Liver (tissue), 9 donors: ENCODE data around the gene ERMP1. TPM values are rescaled to one million over a fixed set of nuclear protein-coding genes. Genes with fewer than 3 reads are reported as not detected.

Source experiments
- DNase-seq: peaks from one replicate; pipeline ENCODE4 v3.0.0-alpha.2; 2017; ENCODE audit warnings: low spot score
- H3K27ac ChIP-seq, 2 donors: one replicate each; pipeline ENCODE4 v1.7.0; 2013; ENCODE audit warnings: inconsistent platforms in 2 of 2, low read length in 2 of 2, control low read depth in 1 of 2, low read depth in 1 of 2, mild to moderate bottlenecking in 1 of 2
- H3K27me3 ChIP-seq, 4 donors: one replicate each; pipeline versions ENCODE4 v1.6.1 to v1.7.0; 2013; ENCODE audit warnings: low read length in 3 of 4, inconsistent platforms in 1 of 4, mild to moderate bottlenecking in 1 of 4, moderate library complexity in 1 of 4; ENCODE audit not compliant: control insufficient read depth in 4 of 4, insufficient read depth in 4 of 4
- H3K36me3 ChIP-seq, 4 donors: one replicate each; pipeline versions ENCODE4 v1.6.1 to v1.7.0; 2013; ENCODE audit warnings: low read length in 3 of 4, mild to moderate bottlenecking in 3 of 4, low read depth in 1 of 4, moderate library complexity in 1 of 4; ENCODE audit not compliant: control insufficient read depth in 4 of 4, insufficient read depth in 3 of 4
- H3K4me1 ChIP-seq, 4 donors: one replicate each; pipeline versions ENCODE4 v1.6.1 to v1.7.0; 2013; ENCODE audit warnings: low read length in 3 of 4, mild to moderate bottlenecking in 3 of 4, moderate library complexity in 1 of 4; ENCODE audit not compliant: control insufficient read depth in 4 of 4, insufficient read depth in 4 of 4
- H3K4me3 ChIP-seq, 3 donors: one replicate each; pipeline versions ENCODE4 v1.6.1 to v1.7.0; 2013; ENCODE audit warnings: low read length in 3 of 3, control low read depth in 1 of 3, low read depth in 1 of 3, mild to moderate bottlenecking in 1 of 3
- H3K9ac ChIP-seq, 2 donors: one replicate each; pipeline ENCODE4 v1.7.0; 2013; ENCODE audit warnings: low read length in 2 of 2, mild to moderate bottlenecking in 2 of 2, moderate library complexity in 2 of 2, control low read depth in 1 of 2, low read depth in 1 of 2
- H3K9me3 ChIP-seq, 4 donors: one replicate each; pipeline versions ENCODE4 v1.6.1 to v1.7.0; 2013; ENCODE audit warnings: low read length in 3 of 4; ENCODE audit not compliant: control insufficient read depth in 4 of 4
- EGR1 ChIP-seq, 2 donors: IDR thresholded peaks; 2 replicates each; pipeline ENCODE4 v1.6.1; 2016 to 2018; ENCODE audit warnings: antibody characterized with exemption in 2 of 2, low read depth in 2 of 2
- FOXA2 ChIP-seq: IDR thresholded peaks from 2 replicates; pipeline ENCODE4 v1.6.1; 2016; ENCODE audit warnings: antibody characterized with exemption
- GABPA ChIP-seq, 2 donors: IDR thresholded peaks in 1 of 2; conservative IDR thresholded peaks in 1 of 2; 2 replicates each; pipeline ENCODE4 v1.6.1; 2016; ENCODE audit warnings: antibody characterized with exemption in 2 of 2, mild to moderate bottlenecking in 1 of 2, moderate library complexity in 1 of 2
- HNF4A ChIP-seq, 2 donors: conservative IDR thresholded peaks; 2 replicates each; pipeline ENCODE4 v1.6.1; 2016; ENCODE audit warnings: antibody characterized with exemption in 2 of 2, mild to moderate bottlenecking in 2 of 2
- HNF4G ChIP-seq: IDR thresholded peaks from 2 replicates; pipeline ENCODE4 v1.6.1; 2016; ENCODE audit warnings: antibody characterized with exemption
- RAD21 ChIP-seq, 2 donors: IDR thresholded peaks; 2 replicates each; pipeline ENCODE4 v1.6.1; 2016; ENCODE audit warnings: antibody characterized with exemption in 2 of 2, mild to moderate bottlenecking in 2 of 2
- RXRA ChIP-seq, 2 donors: IDR thresholded peaks; 2 replicates each; pipeline ENCODE4 v1.6.1; 2017 to 2018; ENCODE audit warnings: antibody characterized with exemption in 2 of 2, mild to moderate bottlenecking in 1 of 2
- YY1 ChIP-seq: IDR thresholded peaks from 2 replicates; pipeline ENCODE4 v1.6.1; 2016; ENCODE audit warnings: antibody characterized with exemption, mild to moderate bottlenecking
- WGBS: extraction: QIAGEN DNeasy Blood & Tissue Kit; methylation state at CpG from one replicate; pipeline ENCODE4 v1.1.7; 2013; 5-methylcytosine and 5-hydroxymethylcytosine counted together
- polyA plus RNA-seq, 2 donors: library from polyadenylated mRNA; stranded (reverse) in 1 of 2; unstranded in 1 of 2; fragments of 200-250 nt in 1 of 2; fragments of >200 nt in 1 of 2; fragmentation: Nextera tagmentation in 1 of 2; extraction: Ambion mirVana in 1 of 2; gene quantifications; one replicate each; pipeline versions ENCODE4 v1.2.1 to v1.2.3, GENCODE V29; 2013 to 2015
- total RNA-seq, 2 donors: library from RNA; depleted of rRNA; stranded (reverse); fragments of >200 nt; gene quantifications; one replicate each; pipeline ENCODE4 v1.2.3, GENCODE V29; 2014
- TF ChIP-seq, protein P1 (sequence below): IDR thresholded peaks from 2 replicates; pipeline ENCODE4 v1.6.1; 2016; ENCODE audit warnings: antibody characterized with exemption
- TF ChIP-seq, protein P2 (sequence below): IDR thresholded peaks from 2 replicates; pipeline ENCODE4 v1.6.1; 2016; ENCODE audit warnings: antibody characterized with exemption
- TF ChIP-seq, protein P3 (sequence below): fragments of 150-350 bp; IDR thresholded peaks from 2 replicates; pipeline ENCODE4 v1.5.1; 2017; ENCODE audit warnings: improper control_type of control experiment, low read depth, low read length; ENCODE audit not compliant: missing input control
- TF ChIP-seq, protein P4 (sequence below): IDR thresholded peaks from 2 replicates; pipeline ENCODE4 v1.6.1; 2016; ENCODE audit warnings: antibody characterized with exemption, mild to moderate bottlenecking
- donor health status: healthy.
- donor health status: healthy.
- donor health status: healthy.
- donor health status: healthy.
- donor health status: healthy.

The ERMP1 gene
- total and polyA plus RNA-seq, 4 donors, result 2.7 to 19.5 (median 9.6) TPM

DNA sequence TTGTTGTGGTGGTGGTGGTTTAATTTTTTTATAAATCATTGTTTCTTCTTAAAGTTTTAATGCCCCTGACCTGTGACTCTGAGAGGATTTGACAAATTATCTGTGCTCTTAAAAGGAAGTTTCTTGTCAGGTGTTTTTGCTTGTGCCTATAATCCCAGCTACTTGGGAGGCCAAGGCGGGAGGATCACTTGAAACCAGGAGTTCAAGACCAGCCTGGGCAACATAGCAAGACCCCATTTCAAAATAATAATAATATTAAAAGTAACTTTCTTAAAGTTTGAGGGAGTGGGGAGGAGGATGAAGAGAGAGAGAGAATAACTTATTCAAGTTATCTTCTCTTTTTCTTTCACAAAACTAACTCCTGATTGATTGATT, 12.2 kb upstream of the ERMP1 start:
- H3K36me3 ChIP-seq, result no peaks in the 10 kb centered on the region
- H3K4me3 ChIP-seq, result no peak overlapping the region
- H3K4me1 ChIP-seq, result no peaks in the 10 kb centered on the region
- no peaks in the 10 kb centered on the region for H3K27me3 ChIP-seq
- no peak overlapping the region for H3K9ac ChIP-seq
- WGBS, result 96% methylated on average over 1 of the region's 1 CpG
- DNase-seq, result no peak
- H3K27ac ChIP-seq, result no peak overlapping the region
- TF ChIP-seq HNF4A (conservative IDR thresholded peaks at IDR 0.05) (no peak), HNF4G (no peak), GABPA (IDR thresholded peaks at IDR 0.05 in 1 of 2, conservative IDR thresholded peaks at IDR 0.05 in 1 of 2) (no peak), YY1 (no peak)
- H3K9me3 ChIP-seq, result no peaks in the 10 kb centered on the region

DNA sequence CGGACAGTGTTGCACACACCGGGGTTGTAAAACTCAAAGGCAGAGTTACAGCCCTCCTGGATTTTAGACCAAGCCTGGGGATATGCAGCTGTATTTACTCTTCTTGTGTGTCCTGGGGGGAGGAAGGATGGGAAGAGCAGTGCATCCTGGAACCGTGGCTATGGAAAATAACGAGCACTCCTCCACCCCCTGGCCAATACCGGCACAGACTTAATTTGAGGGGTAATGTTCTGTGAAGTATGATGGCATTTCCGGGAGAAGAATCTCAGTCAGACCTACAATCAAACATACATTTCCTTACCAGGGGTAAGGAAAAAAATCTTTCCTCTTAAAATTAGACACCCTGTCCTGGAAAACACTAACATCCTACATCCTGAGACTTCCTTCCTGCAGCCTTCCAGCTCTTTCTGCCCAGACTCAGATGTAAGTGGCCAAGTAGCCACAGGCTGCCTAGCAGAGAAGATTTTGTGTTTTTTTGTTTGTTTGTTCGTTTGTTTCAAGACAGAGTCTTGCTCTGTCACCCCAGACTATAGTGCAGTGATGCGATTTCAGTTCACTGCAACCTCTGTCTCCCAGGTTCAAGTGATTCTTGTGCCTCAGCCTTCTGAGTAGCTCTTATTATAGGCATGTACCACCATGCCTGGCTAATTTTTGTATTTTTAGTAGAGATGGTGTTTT, 11.0 kb upstream of the ERMP1 start:
- H3K4me1 ChIP-seq, result peaks cover 0 to 5% (median 3%) of the 10 kb centered on the region in 4 donors
- H3K9ac ChIP-seq, result no peak overlapping the region
- no peak for DNase-seq
- no peaks in the 10 kb centered on the region for H3K27me3 ChIP-seq
- TF ChIP-seq GABPA (IDR thresholded peaks at IDR 0.05 in 1 of 2, conservative IDR thresholded peaks at IDR 0.05 in 1 of 2) (peak in 1 of 2 donors; percentile 18), HNF4G (no peak)
- no peaks in the 10 kb centered on the region for H3K9me3 ChIP-seq
- no peaks in the 10 kb centered on the region for H3K36me3 ChIP-seq
- WGBS, result 61% methylated on average over 8 of the region's 8 CpGs
- H3K27ac ChIP-seq, result peak overlapping the region; percentile 14 to 20
- no peak overlapping the region for H3K4me3 ChIP-seq

DNA sequence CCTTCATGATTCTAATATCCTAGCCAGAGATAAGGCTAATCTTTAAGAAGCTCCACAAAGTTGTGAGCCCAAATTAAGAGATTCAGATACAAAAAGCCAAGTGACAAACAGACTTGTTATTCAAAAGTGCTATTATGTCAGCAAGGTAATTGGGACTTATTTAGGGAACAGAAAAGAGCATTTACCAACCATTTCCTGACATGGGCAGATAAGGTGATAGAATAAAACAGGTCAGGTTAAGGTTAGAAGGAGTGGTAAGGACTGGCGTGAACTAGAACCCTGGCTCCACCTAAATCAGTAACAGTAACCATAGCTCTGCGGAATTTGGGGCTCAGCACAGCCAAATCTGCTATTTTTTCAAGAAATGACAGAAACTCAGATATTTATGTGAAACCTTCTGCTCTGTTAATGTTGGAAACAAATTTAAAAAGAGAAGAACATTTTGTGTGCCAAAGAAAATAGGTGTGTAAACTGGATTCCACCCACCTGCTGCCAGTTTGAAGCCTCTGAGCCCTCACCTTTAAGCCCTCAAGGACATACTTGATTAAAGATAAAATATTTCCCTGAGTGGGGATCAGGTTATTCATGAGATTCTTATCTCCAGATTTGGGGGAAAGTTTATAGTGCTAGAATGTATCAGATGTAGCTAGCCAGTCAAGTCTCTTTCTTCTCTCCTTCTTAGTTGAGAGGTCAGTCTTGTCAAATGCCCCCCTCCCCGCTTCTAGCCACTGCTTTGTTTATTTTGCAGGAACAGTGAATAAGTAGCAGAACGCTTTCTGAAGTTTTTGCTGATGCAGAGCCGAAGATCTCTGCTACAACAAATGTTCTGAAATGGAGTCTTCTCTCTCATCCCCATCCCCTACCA, 10.2 kb upstream of the ERMP1 start:
- Histone ChIP-seq H3K27me3 (no peaks in the 10 kb centered on the region), H3K9me3 (no peaks in the 10 kb centered on the region), H3K36me3 (no peaks in the 10 kb centered on the region), H3K4me3 (no peak overlapping the region), H3K27ac (no peak overlapping the region), H3K4me1 (peaks cover 0 to 5% (median 4%) of the 10 kb centered on the region in 4 donors), H3K9ac (no peak overlapping the region)
- no peak for DNase-seq
- TF ChIP-seq, protein P1, sequence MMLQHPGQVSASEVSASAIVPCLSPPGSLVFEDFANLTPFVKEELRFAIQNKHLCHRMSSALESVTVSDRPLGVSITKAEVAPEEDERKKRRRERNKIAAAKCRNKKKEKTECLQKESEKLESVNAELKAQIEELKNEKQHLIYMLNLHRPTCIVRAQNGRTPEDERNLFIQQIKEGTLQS, result no peak
- TF ChIP-seq, protein P2, sequence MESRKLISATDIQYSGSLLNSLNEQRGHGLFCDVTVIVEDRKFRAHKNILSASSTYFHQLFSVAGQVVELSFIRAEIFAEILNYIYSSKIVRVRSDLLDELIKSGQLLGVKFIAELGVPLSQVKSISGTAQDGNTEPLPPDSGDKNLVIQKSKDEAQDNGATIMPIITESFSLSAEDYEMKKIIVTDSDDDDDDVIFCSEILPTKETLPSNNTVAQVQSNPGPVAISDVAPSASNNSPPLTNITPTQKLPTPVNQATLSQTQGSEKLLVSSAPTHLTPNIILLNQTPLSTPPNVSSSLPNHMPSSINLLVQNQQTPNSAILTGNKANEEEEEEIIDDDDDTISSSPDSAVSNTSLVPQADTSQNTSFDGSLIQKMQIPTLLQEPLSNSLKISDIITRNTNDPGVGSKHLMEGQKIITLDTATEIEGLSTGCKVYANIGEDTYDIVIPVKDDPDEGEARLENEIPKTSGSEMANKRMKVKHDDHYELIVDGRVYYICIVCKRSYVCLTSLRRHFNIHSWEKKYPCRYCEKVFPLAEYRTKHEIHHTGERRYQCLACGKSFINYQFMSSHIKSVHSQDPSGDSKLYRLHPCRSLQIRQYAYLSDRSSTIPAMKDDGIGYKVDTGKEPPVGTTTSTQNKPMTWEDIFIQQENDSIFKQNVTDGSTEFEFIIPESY, result no peak
- TF ChIP-seq RXRA (IDR thresholded peaks at IDR 0.05) (no peak), RAD21 (IDR thresholded peaks at IDR 0.05) (no peak), HNF4G (no peak), FOXA2 (no peak), EGR1 (IDR thresholded peaks at IDR 0.05; ENCODE audit: low read depth in 2 of 2) (no peak)
- TF ChIP-seq, protein P3, sequence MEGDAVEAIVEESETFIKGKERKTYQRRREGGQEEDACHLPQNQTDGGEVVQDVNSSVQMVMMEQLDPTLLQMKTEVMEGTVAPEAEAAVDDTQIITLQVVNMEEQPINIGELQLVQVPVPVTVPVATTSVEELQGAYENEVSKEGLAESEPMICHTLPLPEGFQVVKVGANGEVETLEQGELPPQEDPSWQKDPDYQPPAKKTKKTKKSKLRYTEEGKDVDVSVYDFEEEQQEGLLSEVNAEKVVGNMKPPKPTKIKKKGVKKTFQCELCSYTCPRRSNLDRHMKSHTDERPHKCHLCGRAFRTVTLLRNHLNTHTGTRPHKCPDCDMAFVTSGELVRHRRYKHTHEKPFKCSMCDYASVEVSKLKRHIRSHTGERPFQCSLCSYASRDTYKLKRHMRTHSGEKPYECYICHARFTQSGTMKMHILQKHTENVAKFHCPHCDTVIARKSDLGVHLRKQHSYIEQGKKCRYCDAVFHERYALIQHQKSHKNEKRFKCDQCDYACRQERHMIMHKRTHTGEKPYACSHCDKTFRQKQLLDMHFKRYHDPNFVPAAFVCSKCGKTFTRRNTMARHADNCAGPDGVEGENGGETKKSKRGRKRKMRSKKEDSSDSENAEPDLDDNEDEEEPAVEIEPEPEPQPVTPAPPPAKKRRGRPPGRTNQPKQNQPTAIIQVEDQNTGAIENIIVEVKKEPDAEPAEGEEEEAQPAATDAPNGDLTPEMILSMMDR, result no peak
- TF ChIP-seq, protein P4, sequence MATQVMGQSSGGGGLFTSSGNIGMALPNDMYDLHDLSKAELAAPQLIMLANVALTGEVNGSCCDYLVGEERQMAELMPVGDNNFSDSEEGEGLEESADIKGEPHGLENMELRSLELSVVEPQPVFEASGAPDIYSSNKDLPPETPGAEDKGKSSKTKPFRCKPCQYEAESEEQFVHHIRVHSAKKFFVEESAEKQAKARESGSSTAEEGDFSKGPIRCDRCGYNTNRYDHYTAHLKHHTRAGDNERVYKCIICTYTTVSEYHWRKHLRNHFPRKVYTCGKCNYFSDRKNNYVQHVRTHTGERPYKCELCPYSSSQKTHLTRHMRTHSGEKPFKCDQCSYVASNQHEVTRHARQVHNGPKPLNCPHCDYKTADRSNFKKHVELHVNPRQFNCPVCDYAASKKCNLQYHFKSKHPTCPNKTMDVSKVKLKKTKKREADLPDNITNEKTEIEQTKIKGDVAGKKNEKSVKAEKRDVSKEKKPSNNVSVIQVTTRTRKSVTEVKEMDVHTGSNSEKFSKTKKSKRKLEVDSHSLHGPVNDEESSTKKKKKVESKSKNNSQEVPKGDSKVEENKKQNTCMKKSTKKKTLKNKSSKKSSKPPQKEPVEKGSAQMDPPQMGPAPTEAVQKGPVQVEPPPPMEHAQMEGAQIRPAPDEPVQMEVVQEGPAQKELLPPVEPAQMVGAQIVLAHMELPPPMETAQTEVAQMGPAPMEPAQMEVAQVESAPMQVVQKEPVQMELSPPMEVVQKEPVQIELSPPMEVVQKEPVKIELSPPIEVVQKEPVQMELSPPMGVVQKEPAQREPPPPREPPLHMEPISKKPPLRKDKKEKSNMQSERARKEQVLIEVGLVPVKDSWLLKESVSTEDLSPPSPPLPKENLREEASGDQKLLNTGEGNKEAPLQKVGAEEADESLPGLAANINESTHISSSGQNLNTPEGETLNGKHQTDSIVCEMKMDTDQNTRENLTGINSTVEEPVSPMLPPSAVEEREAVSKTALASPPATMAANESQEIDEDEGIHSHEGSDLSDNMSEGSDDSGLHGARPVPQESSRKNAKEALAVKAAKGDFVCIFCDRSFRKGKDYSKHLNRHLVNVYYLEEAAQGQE, result no peak
- 78% methylated on average over 5 of the region's 5 CpGs for WGBS
